Colonic mucosa (tissue), 4 donors: ENCODE data around the gene IFNAR1. TPM values are rescaled to one million over a fixed set of nuclear protein-coding genes. Genes with fewer than 3 reads are reported as not detected.
"Not testable (repeated sequence)": the region's sequence is repeated elsewhere in the genome, so short reads cannot be mapped to it uniquely, and the experiment has no call there.

Experiments used
- DNase-seq: peaks from one replicate; pipeline ENCODE4 v3.0.0-alpha.2; 2020
- H3K27ac ChIP-seq: fragments of 200-600 bp; one replicate; pipeline ENCODE4 v1.8.0; 2021
- H3K27me3 ChIP-seq: fragments of 200-600 bp; one replicate; pipeline ENCODE4 v1.8.0; 2021
- H3K36me3 ChIP-seq: fragments of 200-600 bp; one replicate; pipeline ENCODE4 v1.8.0; 2021
- H3K4me1 ChIP-seq: fragments of 200-600 bp; one replicate; pipeline ENCODE4 v1.8.0; 2021; ENCODE audit warnings: mild to moderate bottlenecking
- H3K4me3 ChIP-seq: fragments of 200-600 bp; one replicate; pipeline ENCODE4 v1.8.0; 2021
- H3K9ac ChIP-seq, 2 donors: one replicate each; pipeline ENCODE4 v1.7.0; 2013; ENCODE audit warnings: control low read depth in 2 of 2, low read depth in 2 of 2, low read length in 2 of 2
- H3K9me3 ChIP-seq: fragments of 200-600 bp; one replicate; pipeline ENCODE4 v1.8.0; 2021
- intact Hi-C: fragments of 100-400 bp; cut with DNase I; formaldehyde crosslinking; loops from one replicate; pipeline ENCODE4 v1.14.1; 2022
- total RNA-seq, 2 donors: library from RNA; stranded (reverse); fragmentation: NEBNext Ultra II Directional in 1 of 2; extraction: Animal tissue kit (Norgen Biotek cat#: 25700) in 1 of 2; gene quantifications; one replicate each; pipeline ENCODE4 v1.2.1, GENCODE V29; 2021
- TF ChIP-seq, protein P1 (sequence below): fragments of 200-600 bp; IDR thresholded peaks from one replicate; pipeline ENCODE4 v1.8.0; 2022; ENCODE audit warnings: antibody characterized with exemption, mild to moderate bottlenecking
- donor health status: healthy.
- donor health status: DM: no; HTN: no; CAD: no.
- donor health status: DM: no; HTN: no; CAD: no.

Gene IFNAR1
- total RNA-seq, 2 donors from 2014 or later: 32.3 to 62.2 TPM

GRCh38 chr21:33313611-33314010 is 11.2 kb upstream of the IFNAR1 start:
- no peak overlapping the region for H3K27ac ChIP-seq
- H3K9ac ChIP-seq: no peak overlapping the region
- no peaks in the 10 kb centered on the region for H3K36me3 ChIP-seq
- no peak for DNase-seq
- H3K9me3 ChIP-seq: no peaks in the 10 kb centered on the region
- no peaks in the 10 kb centered on the region for H3K4me1 ChIP-seq
- H3K27me3 ChIP-seq: no peaks in the 10 kb centered on the region
- intact Hi-C loops: no loop called here
- TF ChIP-seq, protein P1, sequence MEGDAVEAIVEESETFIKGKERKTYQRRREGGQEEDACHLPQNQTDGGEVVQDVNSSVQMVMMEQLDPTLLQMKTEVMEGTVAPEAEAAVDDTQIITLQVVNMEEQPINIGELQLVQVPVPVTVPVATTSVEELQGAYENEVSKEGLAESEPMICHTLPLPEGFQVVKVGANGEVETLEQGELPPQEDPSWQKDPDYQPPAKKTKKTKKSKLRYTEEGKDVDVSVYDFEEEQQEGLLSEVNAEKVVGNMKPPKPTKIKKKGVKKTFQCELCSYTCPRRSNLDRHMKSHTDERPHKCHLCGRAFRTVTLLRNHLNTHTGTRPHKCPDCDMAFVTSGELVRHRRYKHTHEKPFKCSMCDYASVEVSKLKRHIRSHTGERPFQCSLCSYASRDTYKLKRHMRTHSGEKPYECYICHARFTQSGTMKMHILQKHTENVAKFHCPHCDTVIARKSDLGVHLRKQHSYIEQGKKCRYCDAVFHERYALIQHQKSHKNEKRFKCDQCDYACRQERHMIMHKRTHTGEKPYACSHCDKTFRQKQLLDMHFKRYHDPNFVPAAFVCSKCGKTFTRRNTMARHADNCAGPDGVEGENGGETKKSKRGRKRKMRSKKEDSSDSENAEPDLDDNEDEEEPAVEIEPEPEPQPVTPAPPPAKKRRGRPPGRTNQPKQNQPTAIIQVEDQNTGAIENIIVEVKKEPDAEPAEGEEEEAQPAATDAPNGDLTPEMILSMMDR: no peak
- no peak overlapping the region for H3K4me3 ChIP-seq

DNA sequence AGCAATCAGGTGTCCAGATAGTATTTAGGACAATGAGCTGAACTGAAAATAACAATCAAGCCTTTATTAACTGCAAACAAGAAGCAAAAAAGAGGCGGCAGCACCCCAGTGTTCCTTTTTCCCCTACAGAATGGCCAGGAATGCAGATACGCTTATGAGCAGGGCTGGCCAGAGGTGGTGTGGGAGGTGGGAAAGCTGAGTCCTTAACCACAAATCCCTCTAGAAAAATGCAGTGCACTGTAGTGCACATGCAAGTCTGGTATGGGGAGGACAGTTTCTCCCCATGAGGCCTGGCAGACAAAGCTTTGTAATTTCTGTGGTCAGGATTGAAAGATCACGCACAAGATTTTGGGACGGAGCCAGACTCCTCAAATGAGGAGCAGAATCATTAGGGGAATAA is 10.7 kb upstream of the IFNAR1 start:
- intact Hi-C loops: no loop called here
- Histone ChIP-seq H3K9ac (no peak overlapping the region), H3K9me3 (no peaks in the 10 kb centered on the region), H3K4me3 (no peak overlapping the region), H3K27me3 (no peaks in the 10 kb centered on the region), H3K27ac (no peak overlapping the region), H3K36me3 (no peaks in the 10 kb centered on the region), H3K4me1 (no peaks in the 10 kb centered on the region)
- TF ChIP-seq, protein P1: no peak
- DNase-seq: no peak

GRCh38 chr21:33315946-33316710 is 8.6 kb upstream of the IFNAR1 start:
- Histone ChIP-seq H3K27ac (no peak overlapping the region), H3K9ac (no peak overlapping the region), H3K27me3 (no peaks in the 10 kb centered on the region), H3K4me3 (no peak overlapping the region), H3K9me3 (no peaks in the 10 kb centered on the region), H3K36me3 (no peaks in the 10 kb centered on the region), H3K4me1 (no peaks in the 10 kb centered on the region)
- intact Hi-C loops: no loop called here
- no peak for DNase-seq
- TF ChIP-seq, protein P1: no peak

DNA sequence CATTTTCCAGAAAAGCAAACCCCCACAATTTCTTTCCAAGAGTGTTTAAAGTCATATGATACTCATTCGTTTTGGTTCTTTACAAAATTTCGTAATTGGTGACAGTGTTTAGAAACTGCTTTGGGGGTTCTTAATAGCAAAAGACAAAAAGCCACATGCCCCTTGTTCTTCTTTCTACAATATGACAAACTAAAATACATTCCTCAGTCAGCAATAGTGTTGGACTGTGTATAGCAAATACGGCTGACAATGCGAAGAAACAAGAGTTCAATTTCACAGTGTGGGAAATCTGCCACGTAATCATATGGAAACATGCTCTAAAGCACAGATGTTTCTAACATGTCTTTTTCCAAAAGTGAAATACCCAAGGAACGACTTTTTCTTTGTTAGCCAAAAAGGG is 7.6 kb upstream of the IFNAR1 start:
- H3K27me3 ChIP-seq: no peaks in the 10 kb centered on the region
- no peak overlapping the region for H3K9ac ChIP-seq
- H3K36me3 ChIP-seq: no peaks in the 10 kb centered on the region
- no peak overlapping the region for H3K4me3 ChIP-seq
- no peaks in the 10 kb centered on the region for H3K9me3 ChIP-seq
- H3K27ac ChIP-seq: no peak overlapping the region
- TF ChIP-seq, protein P1: no peak
- no peak for DNase-seq
- intact Hi-C loops: no loop called here
- no peaks in the 10 kb centered on the region for H3K4me1 ChIP-seq

DNA sequence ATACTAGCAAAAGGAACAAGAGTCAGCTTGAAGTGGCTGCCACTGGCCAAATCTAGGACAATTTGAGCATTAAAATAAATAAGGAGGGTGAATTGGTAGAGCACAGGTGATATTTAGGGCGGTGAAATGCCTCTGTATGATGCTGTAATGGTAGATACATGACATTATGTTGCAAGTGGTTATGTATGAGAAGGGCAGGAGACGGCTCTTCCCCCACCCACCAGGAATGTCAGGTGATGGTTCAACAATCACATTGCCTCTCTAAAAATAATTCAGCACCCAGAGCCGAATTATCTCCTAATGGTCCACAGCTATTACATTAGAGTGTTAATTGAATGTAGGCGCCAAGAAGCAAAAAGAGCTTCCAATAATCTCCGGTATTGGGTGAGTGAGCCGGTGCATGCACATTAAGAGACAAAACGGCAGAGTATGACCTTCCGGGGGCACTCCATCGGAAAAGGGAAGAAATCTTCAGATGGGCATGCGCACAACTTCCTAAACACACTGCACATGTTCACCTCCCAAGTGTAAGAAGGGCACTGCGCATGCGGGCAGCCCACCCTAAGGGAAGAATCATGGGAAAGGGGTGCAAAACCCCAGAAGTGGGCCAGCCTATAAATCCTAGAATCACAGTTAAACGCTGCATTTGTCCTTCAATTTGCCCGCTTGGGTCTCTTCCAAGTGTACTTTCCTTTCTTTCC is 6.8 kb upstream of the IFNAR1 start:
- Histone ChIP-seq H3K4me1 (no peaks in the 10 kb centered on the region), H3K36me3 (no peaks in the 10 kb centered on the region)

GRCh38 chr21:33321005-33321404 is 3.8 kb upstream of the IFNAR1 start:
- H3K4me1 ChIP-seq, H3K9me3 ChIP-seq, H3K27ac ChIP-seq, H3K4me3 ChIP-seq, H3K36me3 ChIP-seq, H3K9ac ChIP-seq, DNase-seq, intact Hi-C loops, H3K27me3 ChIP-seq: not testable (repeated sequence)

More for the DNA sequence above, 6.8 kb upstream of the IFNAR1 start:
- Histone ChIP-seq H3K9ac (no peak overlapping the region), H3K27me3 (no peaks in the 10 kb centered on the region), H3K9me3 (no peaks in the 10 kb centered on the region), H3K4me3 (no peak overlapping the region), H3K27ac (no peak overlapping the region)
- intact Hi-C loops: no loop called here
- no peak for DNase-seq
- TF ChIP-seq, protein P1: no peak

- H3K36me3 ChIP-seq, H3K27me3 ChIP-seq, DNase-seq, H3K4me1 ChIP-seq, intact Hi-C loops, H3K9me3 ChIP-seq, H3K9ac ChIP-seq: not testable (repeated sequence)
- peak overlapping the region; percentile 90 for H3K4me3 ChIP-seq
- H3K27ac ChIP-seq: peak overlapping the region; percentile 100
These were observed 1.2 kb upstream of the IFNAR1 start for GRCh38 chr21:33323610-33324009.
